Calu3 (cell line): ENCODE data around the gene DLG2. TPM values are rescaled to one million over a fixed set of nuclear protein-coding genes. Genes with fewer than 3 reads are reported as not detected.

Experiments
- BruUV-seq: library from RNA; stranded (reverse); fragments of 400-500 nt; replicated peaks from 2 replicates; lab custom pipeline; 2021; lab: Mats Ljungman, UMichigan
- CTCF ChIA-PET: fragments of 300-600 bp; sonication (Branson Sonifier 250); formaldehyde crosslinking; loops from one replicate; lab custom pipeline; 2022; ENCODE audit warnings: antibody characterized with exemption; lab: Charles Lee
- DNase-seq: peaks from one replicate; pipeline ENCODE4 v3.0.0; 2022
- H3K27ac Mint-ChIP-seq: one replicate; pipeline ENCODE4 v1.8.0; 2022; ENCODE audit warnings: mixed read lengths; ENCODE audit not compliant: unreplicated experiment
- H3K27me3 Mint-ChIP-seq: one replicate; pipeline ENCODE4 v1.8.0; 2022; ENCODE audit warnings: mixed read lengths; ENCODE audit not compliant: unreplicated experiment
- H3K36me3 Mint-ChIP-seq: one replicate; pipeline ENCODE4 v1.8.0; 2022; ENCODE audit warnings: mild to moderate bottlenecking, moderate library complexity, mixed read lengths; ENCODE audit not compliant: insufficient read depth, unreplicated experiment
- H3K4me1 Mint-ChIP-seq: one replicate; pipeline ENCODE4 v1.8.0; 2022; ENCODE audit warnings: mild to moderate bottlenecking, low read depth, mixed read lengths; ENCODE audit not compliant: unreplicated experiment
- H3K4me3 Mint-ChIP-seq: one replicate; pipeline ENCODE4 v1.8.0; 2022; ENCODE audit warnings: mild to moderate bottlenecking, low read depth, moderate library complexity, mixed read lengths; ENCODE audit not compliant: unreplicated experiment
- H3K9me3 Mint-ChIP-seq: one replicate; pipeline ENCODE4 v1.8.0; 2022; ENCODE audit warnings: low read depth, mixed read lengths; ENCODE audit not compliant: unreplicated experiment
- intact Hi-C: fragments of 100-400 bp; cut with micrococcal nuclease; formaldehyde crosslinking; loops from one replicate; pipeline ENCODE4 v1.10.0; 2022; ENCODE audit not compliant: unreplicated experiment
- total RNA-seq: library from RNA; stranded (reverse); gene quantifications from 2 replicates; pipeline ENCODE4 v1.2.3, GENCODE V29; 2022
- TF ChIP-seq, protein P1 (sequence below): fragments of 200-600 bp; IDR thresholded peaks from one replicate; pipeline ENCODE4 v1.8.0; 2022; ENCODE audit warnings: antibody characterized with exemption; ENCODE audit not compliant: unreplicated experiment

Gene DLG2
- total RNA-seq, 1 experiment from 2014 or later = 0.71 TPM

DNA sequence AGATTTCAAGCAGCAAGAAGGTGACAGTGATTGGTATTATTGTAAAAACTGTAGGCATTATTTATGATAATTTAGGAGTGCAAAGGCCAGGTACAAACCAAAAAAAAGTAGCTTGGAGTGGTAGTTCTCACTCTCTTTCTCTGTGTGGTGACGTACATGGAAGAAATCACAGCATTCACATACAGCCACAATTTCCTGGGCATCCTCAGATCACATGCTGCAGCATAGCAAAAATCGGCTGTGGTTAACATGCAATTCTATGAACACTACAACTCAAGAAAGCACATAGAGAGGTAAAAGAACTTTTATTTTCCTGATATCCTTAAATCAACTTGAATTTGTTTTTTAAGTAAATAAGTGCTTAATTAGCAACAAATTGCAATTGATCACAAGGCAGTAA is 875.8 kb downstream of the DLG2 start:
- CTCF ChIA-PET = no interaction called here
- intact Hi-C loops = no loop called here
- H3K4me1 Mint-ChIP-seq = no peaks in the 10 kb centered on the region
- no peak for DNase-seq
- no peaks in the 10 kb centered on the region for H3K9me3 Mint-ChIP-seq
- TF ChIP-seq, protein P1, sequence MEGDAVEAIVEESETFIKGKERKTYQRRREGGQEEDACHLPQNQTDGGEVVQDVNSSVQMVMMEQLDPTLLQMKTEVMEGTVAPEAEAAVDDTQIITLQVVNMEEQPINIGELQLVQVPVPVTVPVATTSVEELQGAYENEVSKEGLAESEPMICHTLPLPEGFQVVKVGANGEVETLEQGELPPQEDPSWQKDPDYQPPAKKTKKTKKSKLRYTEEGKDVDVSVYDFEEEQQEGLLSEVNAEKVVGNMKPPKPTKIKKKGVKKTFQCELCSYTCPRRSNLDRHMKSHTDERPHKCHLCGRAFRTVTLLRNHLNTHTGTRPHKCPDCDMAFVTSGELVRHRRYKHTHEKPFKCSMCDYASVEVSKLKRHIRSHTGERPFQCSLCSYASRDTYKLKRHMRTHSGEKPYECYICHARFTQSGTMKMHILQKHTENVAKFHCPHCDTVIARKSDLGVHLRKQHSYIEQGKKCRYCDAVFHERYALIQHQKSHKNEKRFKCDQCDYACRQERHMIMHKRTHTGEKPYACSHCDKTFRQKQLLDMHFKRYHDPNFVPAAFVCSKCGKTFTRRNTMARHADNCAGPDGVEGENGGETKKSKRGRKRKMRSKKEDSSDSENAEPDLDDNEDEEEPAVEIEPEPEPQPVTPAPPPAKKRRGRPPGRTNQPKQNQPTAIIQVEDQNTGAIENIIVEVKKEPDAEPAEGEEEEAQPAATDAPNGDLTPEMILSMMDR = no peak
- no peaks in the 10 kb centered on the region for H3K27me3 Mint-ChIP-seq
- no peaks in the 10 kb centered on the region for H3K36me3 Mint-ChIP-seq
- H3K27ac Mint-ChIP-seq = no peak overlapping the region
- H3K4me3 Mint-ChIP-seq = no peak overlapping the region
- BruUV-seq = no TSS peak

DNA sequence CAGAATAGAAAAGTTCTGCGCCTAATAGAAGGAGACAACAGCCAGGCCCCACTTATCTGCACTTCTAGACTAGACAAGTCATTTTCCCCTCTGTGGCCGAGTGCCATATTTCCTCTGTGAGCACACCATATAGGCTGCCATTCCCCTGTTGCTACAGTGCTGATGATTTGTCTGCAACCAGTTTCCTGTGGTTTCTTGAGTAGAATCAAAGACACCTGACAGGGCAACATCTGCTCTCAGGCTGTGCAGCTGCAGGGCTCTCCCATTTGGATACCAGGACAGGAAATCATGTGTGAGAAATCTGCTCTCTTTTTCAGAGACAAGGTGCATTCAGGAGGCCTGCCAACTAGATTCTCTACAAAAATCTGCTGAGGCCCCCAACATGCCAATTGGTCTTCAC is 879.3 kb downstream of the DLG2 start:
- H3K4me3 Mint-ChIP-seq = no peak overlapping the region
- H3K9me3 Mint-ChIP-seq = no peaks in the 10 kb centered on the region
- no peak overlapping the region for H3K27ac Mint-ChIP-seq
- no TSS peak for BruUV-seq
- no peak for DNase-seq
- no peaks in the 10 kb centered on the region for H3K27me3 Mint-ChIP-seq
- intact Hi-C loops = no loop called here
- CTCF ChIA-PET = no interaction called here
- no peaks in the 10 kb centered on the region for H3K4me1 Mint-ChIP-seq
- H3K36me3 Mint-ChIP-seq = no peaks in the 10 kb centered on the region
- TF ChIP-seq, protein P1 = no peak

DNA sequence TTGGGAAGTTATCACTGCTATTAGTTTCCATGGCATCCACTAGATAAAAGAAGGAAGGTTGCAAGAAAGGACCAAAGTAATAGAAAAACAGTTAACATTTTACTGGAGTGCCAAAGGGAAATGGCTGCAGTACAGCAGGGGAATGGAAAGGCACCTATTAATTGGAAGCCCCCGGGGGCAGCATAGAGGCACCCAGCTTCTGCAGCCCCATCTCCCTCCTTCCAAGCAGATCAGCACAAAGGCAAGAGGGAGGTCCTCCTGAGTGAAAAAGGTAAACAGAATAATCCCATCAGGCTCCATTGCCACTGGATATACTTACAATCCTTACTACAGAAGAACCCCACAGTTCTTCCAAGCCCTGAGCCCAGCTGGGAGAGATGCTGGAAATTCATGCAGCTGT is 887.1 kb downstream of the DLG2 start:
- DNase-seq = no peak
- Mint-ChIP-seq H3K4me1 (no peaks in the 10 kb centered on the region), H3K27me3 (no peaks in the 10 kb centered on the region), H3K36me3 (no peaks in the 10 kb centered on the region), H3K9me3 (no peaks in the 10 kb centered on the region), H3K27ac (no peak overlapping the region), H3K4me3 (no peak overlapping the region)
- TF ChIP-seq, protein P1 = no peak
- BruUV-seq = no TSS peak
- intact Hi-C loops = no loop called here
- CTCF ChIA-PET = no interaction called here

DNA sequence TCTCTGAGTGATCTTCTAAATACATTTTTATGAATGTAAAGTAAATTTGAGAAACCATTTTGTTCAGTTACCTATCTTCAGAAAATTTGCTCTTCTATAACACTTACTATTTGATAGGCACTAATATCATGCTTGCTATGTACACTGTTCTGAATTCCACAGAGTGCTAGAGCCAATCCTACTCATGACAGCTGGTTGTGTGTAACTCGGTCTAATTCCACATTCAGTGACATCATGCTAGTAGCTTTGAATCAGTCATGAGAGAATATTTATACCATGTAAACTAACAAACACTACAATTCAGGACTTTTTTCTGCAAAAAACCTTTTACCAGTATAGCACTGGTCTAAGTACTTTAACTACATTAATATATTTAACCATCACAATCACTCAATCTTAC is 902.9 kb downstream of the DLG2 start:
- H3K4me1 Mint-ChIP-seq = no peaks in the 10 kb centered on the region
- CTCF ChIA-PET = no interaction called here
- DNase-seq = no peak
- no peak overlapping the region for H3K27ac Mint-ChIP-seq
- H3K36me3 Mint-ChIP-seq = no peaks in the 10 kb centered on the region
- BruUV-seq = no TSS peak
- H3K27me3 Mint-ChIP-seq = peaks cover 42% of the 10 kb centered on the region
- TF ChIP-seq, protein P1 = no peak
- intact Hi-C loops = no loop called here
- no peak overlapping the region for H3K4me3 Mint-ChIP-seq
- H3K9me3 Mint-ChIP-seq = no peaks in the 10 kb centered on the region
